Measurements from ENCODE around the gene THEMIS.

GRCh38 chr6:127776320-127776719 lies 124.5 kb downstream of the THEMIS start:
- no peak for TF ChIP-seq EZH2phosphoT487 (IDR thresholded peaks at IDR 0.05; ENCODE audit: low read depth, severe bottlenecking, unreplicated experiment)
- TF ChIP-seq, protein P1, sequence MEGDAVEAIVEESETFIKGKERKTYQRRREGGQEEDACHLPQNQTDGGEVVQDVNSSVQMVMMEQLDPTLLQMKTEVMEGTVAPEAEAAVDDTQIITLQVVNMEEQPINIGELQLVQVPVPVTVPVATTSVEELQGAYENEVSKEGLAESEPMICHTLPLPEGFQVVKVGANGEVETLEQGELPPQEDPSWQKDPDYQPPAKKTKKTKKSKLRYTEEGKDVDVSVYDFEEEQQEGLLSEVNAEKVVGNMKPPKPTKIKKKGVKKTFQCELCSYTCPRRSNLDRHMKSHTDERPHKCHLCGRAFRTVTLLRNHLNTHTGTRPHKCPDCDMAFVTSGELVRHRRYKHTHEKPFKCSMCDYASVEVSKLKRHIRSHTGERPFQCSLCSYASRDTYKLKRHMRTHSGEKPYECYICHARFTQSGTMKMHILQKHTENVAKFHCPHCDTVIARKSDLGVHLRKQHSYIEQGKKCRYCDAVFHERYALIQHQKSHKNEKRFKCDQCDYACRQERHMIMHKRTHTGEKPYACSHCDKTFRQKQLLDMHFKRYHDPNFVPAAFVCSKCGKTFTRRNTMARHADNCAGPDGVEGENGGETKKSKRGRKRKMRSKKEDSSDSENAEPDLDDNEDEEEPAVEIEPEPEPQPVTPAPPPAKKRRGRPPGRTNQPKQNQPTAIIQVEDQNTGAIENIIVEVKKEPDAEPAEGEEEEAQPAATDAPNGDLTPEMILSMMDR (IDR thresholded peaks at IDR 0.05; ENCODE audit: poor library complexity): no peak

Data from hepatocyte (in vitro differentiated cells).